ENCODE measurements around the gene IER5. TPM values are rescaled to one million over a fixed set of nuclear protein-coding genes. Genes with fewer than 3 reads are reported as not detected.

IER5 gene
- total and polyA plus RNA-seq, 9 of the 15 experiments (the other 6 are each of a cell fraction or from before 2014, with no cell fraction given) = 2.4 to 32.1 (median 12.0) TPM

DNA sequence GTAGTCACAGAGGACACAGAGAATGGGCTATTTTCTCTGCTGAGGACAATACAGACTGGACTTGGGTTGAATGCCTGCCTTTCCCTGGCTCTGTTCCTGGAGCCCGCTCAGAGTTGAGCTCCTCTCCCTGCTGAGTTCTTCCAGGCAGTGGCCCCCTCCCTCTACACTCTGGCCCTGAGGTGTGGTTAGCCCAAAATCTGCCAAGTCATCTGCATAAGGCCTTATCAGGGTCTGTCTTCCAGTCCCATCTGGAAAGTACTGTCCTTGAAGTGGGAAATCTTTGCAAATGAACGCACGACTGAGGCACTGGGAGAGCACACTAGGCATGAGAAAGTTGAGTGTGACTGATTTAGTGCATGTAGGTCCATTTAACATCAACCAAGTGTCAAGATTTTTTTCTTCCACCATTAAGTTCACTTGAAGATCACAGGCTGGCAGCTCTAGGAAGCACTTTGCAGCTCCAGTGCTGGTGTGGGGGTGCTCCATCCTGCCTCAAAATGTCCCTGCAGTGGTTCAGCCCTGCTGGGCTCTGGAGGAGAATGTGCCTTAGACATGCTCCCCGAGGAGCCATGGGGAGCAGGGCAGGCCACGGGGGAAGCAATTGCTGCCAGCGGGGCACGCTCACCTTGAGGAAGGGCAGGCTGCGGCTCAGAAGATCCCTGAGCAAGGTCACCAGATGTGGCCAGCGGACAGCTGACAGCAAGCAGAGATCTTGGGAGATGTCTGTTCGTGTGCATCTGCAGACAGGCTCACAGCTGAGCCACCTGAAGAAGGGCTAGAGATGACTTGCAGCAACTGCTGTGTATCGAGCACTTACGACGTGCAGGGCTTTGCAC lies 41.5 kb downstream of the IER5 start (continued):
- TF ChIP-seq ZNF121 (CRISPR knock-in tag; conservative IDR thresholded peaks at IDR 0.05) (no peak), ZNF24 (IDR thresholded peaks at IDR 0.05) (peak; percentile 54; the same call in 1 of the 2 replicates), ZNF282 (CRISPR knock-in tag; IDR thresholded peaks at IDR 0.05) (no peak), TBL1XR1 (IDR thresholded peaks at IDR 0.05; ENCODE audit: low read length in 2 of 2) (peak in 1 of 2 experiments; percentile 86; a peak in 3 of 4 replicates), SRSF9 (IDR thresholded peaks at IDR 0.05; ENCODE audit: borderline replicate concordance, low read depth, low read length) (no peak), ZNF655 (CRISPR knock-in tag; IDR thresholded peaks at IDR 0.05) (no peak), MEIS2 (IDR thresholded peaks at IDR 0.05; ENCODE audit: partially characterized antibody) (peak; percentile 80), ZNF165 (CRISPR knock-in tag; IDR thresholded peaks at IDR 0.05; ENCODE audit: borderline replicate concordance) (no peak), ZBTB40 (IDR thresholded peaks at IDR 0.05) (no peak), ZBTB40 (CRISPR knock-in tag; IDR thresholded peaks at IDR 0.05) (no peak), RAD21 (CRISPR knock-in tag; conservative IDR thresholded peaks at IDR 0.05 in 1 of 2, IDR thresholded peaks at IDR 0.05 in 1 of 2) (0 out of 4 replicates have a peak, but pooled peaks of 1 of the 2 experiments have one; percentile 11), HNRNPH1 (optimal IDR thresholded peaks at IDR 0.05; ENCODE audit: low read depth, low read length) (no peak), ZFX (CRISPR knock-in tag; IDR thresholded peaks at IDR 0.05) (no peak), BRCA1 (IDR thresholded peaks at IDR 0.05) (no peak), BRCA1 (CRISPR knock-in tag; IDR thresholded peaks at IDR 0.05) (no peak), HDAC2 (IDR thresholded peaks at IDR 0.05) (peak; percentile 98), RNF2 (IDR thresholded peaks at IDR 0.05) (peak; percentile 83), MTA2 (IDR thresholded peaks at IDR 0.05; ENCODE audit: low read depth) (peak; percentile 88), THAP7 (CRISPR knock-in tag; IDR thresholded peaks at IDR 0.05) (no peak)
